ENCODE results near the gene ARHGAP45. TPM values are rescaled to one million over a fixed set of nuclear protein-coding genes. Genes with fewer than 3 reads are reported as not detected.
A peak's percentile ranks its signal among the peaks of the same experiment; 100 is the strongest.

The ARHGAP45 gene
- total RNA-seq, 2 donors from 2014 or later: 13.2 to 23.4 TPM

DNA sequence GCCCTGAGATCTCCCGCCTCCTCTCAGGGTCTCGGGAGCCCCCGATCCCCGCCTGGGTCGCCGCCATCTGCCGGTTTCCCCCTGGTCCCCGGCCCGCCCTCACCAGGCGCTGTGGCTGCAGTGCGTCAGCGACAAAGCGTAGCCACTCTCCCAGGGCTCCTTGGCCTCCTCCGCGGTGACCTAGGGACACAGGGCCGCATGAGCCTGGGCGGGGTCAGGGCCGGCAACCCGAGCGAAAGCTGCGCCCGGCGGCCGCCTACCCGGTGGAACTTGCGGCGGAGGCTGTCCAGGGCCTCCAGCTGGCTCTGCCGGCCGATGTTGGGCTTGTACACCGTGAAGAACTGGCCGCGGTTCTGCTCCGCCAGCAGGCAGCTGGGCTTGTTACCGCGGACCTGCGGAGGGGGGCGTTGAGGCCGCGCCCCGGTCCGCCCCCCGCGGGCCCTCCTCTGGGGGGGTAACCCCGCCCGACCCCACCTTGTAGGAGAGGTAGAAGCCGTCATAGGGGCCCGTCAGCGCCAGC is 42.1 kb downstream of the ARHGAP45 start:
- Histone ChIP-seq H3K9me3 (no peaks in the 10 kb centered on the region), H3K27ac (no peak overlapping the region), H3K4me3 (no peak overlapping the region), H3K4me1 (peaks cover 33% of the 10 kb centered on the region), H3K36me3 (replicated peaks in 1 of 2; ENCODE audit: insufficient read depth in 1 of 2, low read depth in 2 of 2) (peaks cover 0 to 1% of the 10 kb centered on the region in 2 donors), H3K27me3 (no peaks in the 10 kb centered on the region)
- intact Hi-C loops (cut with DNase I): no loop called here
- ATAC-seq: no peak
- 89 to 97% methylated on average over 7 to 34 of the region's 48 CpGs for WGBS, 2 donors
- TF ChIP-seq POLR2A (IDR thresholded peaks at IDR 0.05): no peak
- TF ChIP-seq, protein P1, sequence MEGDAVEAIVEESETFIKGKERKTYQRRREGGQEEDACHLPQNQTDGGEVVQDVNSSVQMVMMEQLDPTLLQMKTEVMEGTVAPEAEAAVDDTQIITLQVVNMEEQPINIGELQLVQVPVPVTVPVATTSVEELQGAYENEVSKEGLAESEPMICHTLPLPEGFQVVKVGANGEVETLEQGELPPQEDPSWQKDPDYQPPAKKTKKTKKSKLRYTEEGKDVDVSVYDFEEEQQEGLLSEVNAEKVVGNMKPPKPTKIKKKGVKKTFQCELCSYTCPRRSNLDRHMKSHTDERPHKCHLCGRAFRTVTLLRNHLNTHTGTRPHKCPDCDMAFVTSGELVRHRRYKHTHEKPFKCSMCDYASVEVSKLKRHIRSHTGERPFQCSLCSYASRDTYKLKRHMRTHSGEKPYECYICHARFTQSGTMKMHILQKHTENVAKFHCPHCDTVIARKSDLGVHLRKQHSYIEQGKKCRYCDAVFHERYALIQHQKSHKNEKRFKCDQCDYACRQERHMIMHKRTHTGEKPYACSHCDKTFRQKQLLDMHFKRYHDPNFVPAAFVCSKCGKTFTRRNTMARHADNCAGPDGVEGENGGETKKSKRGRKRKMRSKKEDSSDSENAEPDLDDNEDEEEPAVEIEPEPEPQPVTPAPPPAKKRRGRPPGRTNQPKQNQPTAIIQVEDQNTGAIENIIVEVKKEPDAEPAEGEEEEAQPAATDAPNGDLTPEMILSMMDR (IDR thresholded peaks at IDR 0.05): no peak
- peak in 1 of 4 donors; percentile 36 for DNase-seq

DNA sequence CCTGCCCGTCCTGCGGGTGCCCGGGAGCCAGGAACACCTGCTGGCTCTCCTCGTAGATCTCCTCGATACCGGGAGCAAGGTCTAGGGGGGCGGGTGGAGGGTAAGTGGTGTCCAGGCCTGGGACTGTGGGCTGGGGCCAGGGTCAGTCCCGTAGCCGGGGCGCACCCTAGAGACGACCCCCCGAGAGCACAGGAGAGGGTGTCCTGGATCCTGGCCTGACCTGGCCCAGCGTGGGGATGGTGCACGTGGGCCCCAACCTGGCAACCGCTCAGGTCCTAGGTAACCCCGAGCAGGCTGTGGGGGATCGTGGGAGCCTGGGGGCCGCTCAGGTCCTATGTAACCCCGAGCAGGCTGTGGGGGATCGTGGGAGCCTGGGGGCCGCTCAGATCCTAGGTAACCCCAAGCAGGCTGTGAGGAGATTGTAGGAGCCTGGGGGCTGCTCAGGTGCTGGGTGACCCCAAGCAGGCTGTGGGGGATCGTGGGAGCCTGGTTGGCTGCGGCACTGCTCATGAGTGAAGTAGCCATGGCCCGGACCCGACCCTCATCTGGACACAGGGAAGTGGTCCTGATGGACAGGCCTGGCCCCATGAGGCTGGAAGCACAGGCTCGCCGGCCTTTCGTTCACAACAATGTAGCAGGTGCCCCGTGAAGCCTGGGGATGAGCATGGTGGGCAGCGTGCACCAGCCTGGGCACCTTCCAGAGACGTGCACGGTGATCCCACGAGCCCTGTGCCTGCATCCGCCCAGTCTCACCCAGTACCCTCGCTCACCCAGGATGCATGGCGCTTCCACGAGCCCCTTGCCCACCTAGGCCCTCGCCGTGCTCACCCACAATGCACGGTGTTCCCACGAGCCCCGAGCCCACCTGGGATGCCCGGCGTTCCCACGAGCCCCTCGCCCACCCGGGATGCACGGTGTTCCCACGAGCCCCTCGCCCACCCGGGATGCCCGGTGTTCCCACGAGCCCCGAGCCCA is 43.0 kb downstream of the ARHGAP45 start:
- Histone ChIP-seq H3K27me3 (no peaks in the 10 kb centered on the region), H3K36me3 (replicated peaks in 1 of 2; ENCODE audit: insufficient read depth in 1 of 2, low read depth in 2 of 2) (peaks cover 0 to 5% of the 10 kb centered on the region in 2 donors), H3K27ac (no peak overlapping the region), H3K4me3 (no peak overlapping the region), H3K4me1 (peaks cover 31% of the 10 kb centered on the region), H3K9me3 (no peaks in the 10 kb centered on the region)
- DNase-seq (no peak), ATAC-seq (no peak)
- TF ChIP-seq, protein P1 (IDR thresholded peaks at IDR 0.05): no peak
- no peak for TF ChIP-seq POLR2A (IDR thresholded peaks at IDR 0.05)
- WGBS, 2 donors: 89 to 93% methylated on average over 20 to 52 of the region's 54 CpGs
- intact Hi-C loops (cut with DNase I): loop anchor here (5.0 kb wide), 1 partner anchor 82 kb away; no protein-coding TSS in a partner anchor

- 88 to 91% methylated on average over 12 to 14 of the region's 18 CpGs for WGBS, 2 donors
- Histone ChIP-seq H3K36me3 (replicated peaks in 1 of 2; ENCODE audit: insufficient read depth in 1 of 2, low read depth in 2 of 2) (peaks cover 0 to 11% of the 10 kb centered on the region in 2 donors), H3K9me3 (no peaks in the 10 kb centered on the region), H3K27me3 (no peaks in the 10 kb centered on the region), H3K27ac (peak overlapping the region in 1 of 4 donors; percentile 12), H3K4me3 (no peak overlapping the region), H3K4me1 (peaks cover 21% of the 10 kb centered on the region)
- no peak for DNase-seq
- no peak for TF ChIP-seq POLR2A (IDR thresholded peaks at IDR 0.05)
- TF ChIP-seq, protein P1 (IDR thresholded peaks at IDR 0.05): no peak
- no peak for ATAC-seq
- intact Hi-C loops (cut with DNase I): loop anchor here (5.0 kb wide), 1 partner anchor 81 kb away; no protein-coding TSS in a partner anchor
These were observed 44.1 kb downstream of the ARHGAP45 start for GRCh38 chr19:1110809-1111640.

DNA sequence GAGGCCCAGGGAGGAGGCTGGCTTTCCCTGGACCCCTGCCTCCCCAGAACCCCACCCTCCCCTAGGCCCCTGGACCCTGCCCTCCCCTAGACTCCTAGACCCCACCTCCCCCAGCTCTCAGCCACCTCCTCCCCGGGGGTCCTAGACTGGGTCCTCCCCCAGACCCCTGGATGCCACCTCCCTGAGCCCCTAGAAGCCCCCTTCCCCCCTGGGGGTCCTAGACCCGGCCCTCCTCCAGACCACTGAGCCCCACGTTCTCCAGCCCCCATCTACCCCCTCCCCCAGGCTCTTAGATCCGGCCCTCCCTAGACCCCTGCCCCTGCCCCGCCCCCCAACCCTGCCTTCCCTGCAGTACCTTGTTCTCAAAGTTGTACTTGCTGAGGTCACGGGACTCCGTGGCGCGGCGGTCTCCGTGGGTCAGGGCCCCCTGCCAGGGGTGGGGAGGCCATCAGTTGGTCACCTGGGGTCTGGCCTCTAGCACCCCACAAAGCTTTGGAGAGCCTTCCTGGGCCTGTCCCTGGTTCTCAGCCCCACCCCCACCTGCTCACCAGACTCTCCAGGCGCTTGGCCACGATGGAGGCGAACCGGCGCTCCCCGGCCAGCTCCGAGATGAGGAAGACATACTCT is 44.8 kb downstream of the ARHGAP45 start:
- ATAC-seq (no peak), DNase-seq (no peak)
- Histone ChIP-seq H3K9me3 (no peaks in the 10 kb centered on the region), H3K4me1 (peaks cover 19% of the 10 kb centered on the region), H3K4me3 (no peak overlapping the region), H3K27me3 (no peaks in the 10 kb centered on the region), H3K36me3 (replicated peaks in 1 of 2; ENCODE audit: insufficient read depth in 1 of 2, low read depth in 2 of 2) (peaks cover under 1 to 14% of the 10 kb centered on the region in 2 donors), H3K27ac (peak overlapping the region in 2 of 4 donors; percentile 12 to 75)
- 72 to 74% methylated on average over 5 to 13 of the region's 18 CpGs for WGBS, 2 donors
- TF ChIP-seq POLR2A (IDR thresholded peaks at IDR 0.05): no peak
- TF ChIP-seq, protein P1 (IDR thresholded peaks at IDR 0.05): no peak
- intact Hi-C loops (cut with DNase I): loop anchor here (5.0 kb wide), 1 partner anchor 81 kb away; no protein-coding TSS in a partner anchor

Measured in body of pancreas (tissue), 4 donors.